Measurements from ENCODE around the gene ELAC2.

Gene ELAC2

GRCh38 chr17:12947047-12947446 is 70.8 kb downstream of the ELAC2 start:
- DNase-seq: no peak
